Measurements from ENCODE around the gene HOXB13. TPM values are rescaled to one million over a fixed set of nuclear protein-coding genes. Genes with fewer than 3 reads are reported as not detected.

Gene HOXB13
- total and polyA plus RNA-seq, 2 of the 4 experiments (the other 2 are of a cell fraction): not detected

GRCh38 chr17:48753794-48754499, 25.4 kb upstream of the HOXB13 start:
- Histone ChIP-seq H3K18ac (ENCODE audit: low read depth, low read length) (no peak overlapping the region), H3K4ac (ENCODE audit: low read depth, low read length) (no peak overlapping the region), H3K14ac (replicated peaks; ENCODE audit: low read depth, low read length) (no peak overlapping the region), H3K27ac (ENCODE audit: insufficient read depth, low read length) (no peak overlapping the region), H3K56ac (ENCODE audit: extremely low read depth, insufficient read depth, low read length) (no peak overlapping the region), H2BK15ac (ENCODE audit: low read depth, low read length) (no peak overlapping the region), H3K4me3 (ENCODE audit: insufficient read depth, low read depth, low read length) (no peak overlapping the region), H3K36me3 (ENCODE audit: control insufficient read depth, insufficient read depth, low read length) (no peaks in the 10 kb centered on the region), H3K4me1 (ENCODE audit: control insufficient read depth, insufficient read depth, low read length) (no peaks in the 10 kb centered on the region), H3K9me1 (ENCODE audit: insufficient read depth, low read length) (peaks cover 6% of the 10 kb centered on the region; the same call in 1 of the 2 replicates), H3K27me3 (ENCODE audit: control insufficient read depth, insufficient read depth, low read length) (peaks cover 94% of the 10 kb centered on the region), H2BK120ac (ENCODE audit: low read depth, low read length) (no peak overlapping the region), H4K5ac (ENCODE audit: low read depth, low read length) (no peak overlapping the region), H3K23ac (ENCODE audit: low read depth, low read length) (peak overlapping the region; percentile 18; the same call in 1 of the 2 replicates), H3K9me3 (ENCODE audit: control insufficient read depth, insufficient read depth, low read length) (peaks cover 11% of the 10 kb centered on the region), H4K8ac (ENCODE audit: low read depth in 2 of 2, low read length in 2 of 2) (no peak overlapping the region), H2AK9ac (replicated peaks; ENCODE audit: low read depth, low read length, poor library complexity) (no peak overlapping the region), H3K79me1 (ENCODE audit: low read depth in 1 of 2, low read length in 2 of 2) (no peaks in the 10 kb centered on the region), H3K9ac (ENCODE audit: low read depth, low read length) (no peak overlapping the region), H2AK5ac (ENCODE audit: low read depth, low read length) (0 out of 2 replicates have a peak overlapping the region, but pooled peaks have one; percentile 28), H4K20me1 (ENCODE audit: insufficient read depth, low read length) (peaks cover 19% of the 10 kb centered on the region; the same call in 1 of the 2 replicates), H2AFZ (replicated peaks; ENCODE audit: low read length, poor library complexity) (peak overlapping the region; percentile 36), H2BK5ac (ENCODE audit: low read depth, low read length, poor library complexity, severe bottlenecking) (no peak overlapping the region), H3K4me2 (ENCODE audit: low read depth, low read length) (no peak overlapping the region), H4K91ac (ENCODE audit: insufficient read depth, low read depth, low read length) (no peak overlapping the region), H2BK20ac (ENCODE audit: low read depth, low read length) (no peak overlapping the region)
- in situ Hi-C loops (cut with MboI; ENCODE audit: low sequenced_read_pairs): loop anchor here (25.0 kb wide), 1 partner anchor 367 kb away; no protein-coding TSS in a partner anchor
- 13% methylated on average over 6 of the region's 22 CpGs; no CpG with 5 or more reads in 1 of the 2 experiments for WGBS, 2 experiments (ENCODE audit: extremely low coverage in 2 of 2, insufficient read length in 1 of 2)
- dilution Hi-C loops (cut with HindIII; ENCODE audit: low sequenced_read_pairs, unreplicated experiment): no loop called here
- ChIA-PET POLR2A (ENCODE audit: unreplicated experiment) (no interaction called here), CTCF (no interaction called here)
- ATAC-seq (ENCODE audit: low read depth) (no peak), DNase-seq (no peak)
- no TSS peak for BruUV-seq (replicated peaks)
- TF ChIP-seq SMC3 (IDR thresholded peaks at IDR 0.05; ENCODE audit: low read depth, low read length) (no peak), NFE2L2 (IDR thresholded peaks at IDR 0.05; ENCODE audit: low read depth, low read length) (no peak), MAZ (IDR thresholded peaks at IDR 0.05; ENCODE audit: borderline replicate concordance, low read depth, low read length) (no peak), BHLHE40 (IDR thresholded peaks at IDR 0.05; ENCODE audit: low read depth, low read length) (no peak), FOS (IDR thresholded peaks at IDR 0.05; ENCODE audit: low read depth, low read length) (no peak), RCOR1 (IDR thresholded peaks at IDR 0.05; ENCODE audit: insufficient replicate concordance, low read length) (no peak), CHD1 (IDR thresholded peaks at IDR 0.05; ENCODE audit: low read depth, low read length) (no peak), MXI1 (IDR thresholded peaks at IDR 0.05; ENCODE audit: borderline replicate concordance, low read depth, low read length) (no peak)
- TF ChIP-seq, protein P1, sequence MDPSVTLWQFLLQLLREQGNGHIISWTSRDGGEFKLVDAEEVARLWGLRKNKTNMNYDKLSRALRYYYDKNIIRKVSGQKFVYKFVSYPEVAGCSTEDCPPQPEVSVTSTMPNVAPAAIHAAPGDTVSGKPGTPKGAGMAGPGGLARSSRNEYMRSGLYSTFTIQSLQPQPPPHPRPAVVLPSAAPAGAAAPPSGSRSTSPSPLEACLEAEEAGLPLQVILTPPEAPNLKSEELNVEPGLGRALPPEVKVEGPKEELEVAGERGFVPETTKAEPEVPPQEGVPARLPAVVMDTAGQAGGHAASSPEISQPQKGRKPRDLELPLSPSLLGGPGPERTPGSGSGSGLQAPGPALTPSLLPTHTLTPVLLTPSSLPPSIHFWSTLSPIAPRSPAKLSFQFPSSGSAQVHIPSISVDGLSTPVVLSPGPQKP (IDR thresholded peaks at IDR 0.05; ENCODE audit: borderline replicate concordance, low read depth, low read length): no peak
- TF ChIP-seq, protein P2, sequence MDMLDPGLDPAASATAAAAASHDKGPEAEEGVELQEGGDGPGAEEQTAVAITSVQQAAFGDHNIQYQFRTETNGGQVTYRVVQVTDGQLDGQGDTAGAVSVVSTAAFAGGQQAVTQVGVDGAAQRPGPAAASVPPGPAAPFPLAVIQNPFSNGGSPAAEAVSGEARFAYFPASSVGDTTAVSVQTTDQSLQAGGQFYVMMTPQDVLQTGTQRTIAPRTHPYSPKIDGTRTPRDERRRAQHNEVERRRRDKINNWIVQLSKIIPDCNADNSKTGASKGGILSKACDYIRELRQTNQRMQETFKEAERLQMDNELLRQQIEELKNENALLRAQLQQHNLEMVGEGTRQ (IDR thresholded peaks at IDR 0.05; ENCODE audit: low read depth, low read length): no peak
- intact Hi-C loops (cut with micrococcal nuclease): no loop called here
